ENCODE results near the gene IKZF2. TPM values are rescaled to one million over a fixed set of nuclear protein-coding genes. Genes with fewer than 3 reads are reported as not detected.

The IKZF2 gene
- total and polyA plus RNA-seq, 4 donors, result 0.35 to 4.7 (median 2.5) TPM

DNA sequence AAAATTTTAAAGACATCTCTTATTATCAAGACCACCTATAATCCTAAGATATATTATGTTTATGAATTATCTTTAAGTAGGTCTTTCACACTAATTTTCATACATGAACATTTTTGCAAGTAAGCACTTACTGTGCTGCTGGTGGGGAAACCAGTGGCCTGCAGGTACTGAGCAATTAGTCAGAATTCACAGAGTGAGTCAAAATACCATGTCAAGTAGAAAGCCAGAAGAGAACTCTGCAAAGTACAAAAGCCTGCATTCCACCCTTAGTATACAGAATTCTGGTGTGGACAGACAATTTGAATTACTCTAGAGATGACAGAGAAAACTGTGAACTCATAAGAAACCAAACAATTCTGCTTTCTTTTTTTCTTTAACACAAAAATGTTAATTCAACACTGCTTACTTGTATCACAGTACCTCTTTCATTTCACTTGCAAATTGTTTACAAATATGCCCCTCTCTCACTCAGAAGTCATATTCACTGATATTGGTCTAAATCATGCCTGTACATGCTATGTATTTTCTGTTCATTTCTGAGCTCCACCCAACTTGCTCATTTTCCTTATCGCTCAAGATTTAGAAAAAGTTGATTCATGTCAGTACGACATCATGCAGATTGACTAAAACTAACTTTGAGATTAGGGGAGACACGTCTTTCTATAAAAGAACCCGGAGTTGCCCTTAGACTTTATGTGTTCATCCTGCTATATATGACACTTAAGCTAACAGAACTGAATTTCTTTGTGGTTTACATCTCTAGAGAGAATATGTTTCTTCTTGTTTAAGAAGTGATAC is 182.9 kb downstream of the IKZF2 start:
- DNase-seq (ENCODE audit: low spot score), result no peak
- WGBS, result 88% methylated on average over 4 of the region's 4 CpGs
- no peak overlapping the region for H3K27ac ChIP-seq (ENCODE audit: low read depth in 1 of 2, low read length in 2 of 2)
- no peak overlapping the region for H3K9ac ChIP-seq (ENCODE audit: low read depth in 1 of 2, low read length in 2 of 2)
- no peaks in the 10 kb centered on the region for H3K36me3 ChIP-seq (ENCODE audit: control insufficient read depth in 4 of 4, insufficient read depth in 3 of 4, low read depth in 1 of 4, low read length in 3 of 4)
- no peaks in the 10 kb centered on the region for H3K27me3 ChIP-seq (ENCODE audit: control insufficient read depth in 4 of 4, insufficient read depth in 4 of 4, low read length in 3 of 4)
- TF ChIP-seq JUND (IDR thresholded peaks at IDR 0.05) (no peak), RAD21 (IDR thresholded peaks at IDR 0.05) (no peak), RXRA (IDR thresholded peaks at IDR 0.05) (no peak), FOXA2 (IDR thresholded peaks at IDR 0.05) (no peak), YY1 (IDR thresholded peaks at IDR 0.05) (no peak), TAF1 (conservative IDR thresholded peaks at IDR 0.05) (no peak), SP1 (IDR thresholded peaks at IDR 0.05) (no peak)
- TF ChIP-seq, protein P1, sequence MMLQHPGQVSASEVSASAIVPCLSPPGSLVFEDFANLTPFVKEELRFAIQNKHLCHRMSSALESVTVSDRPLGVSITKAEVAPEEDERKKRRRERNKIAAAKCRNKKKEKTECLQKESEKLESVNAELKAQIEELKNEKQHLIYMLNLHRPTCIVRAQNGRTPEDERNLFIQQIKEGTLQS (IDR thresholded peaks at IDR 0.05), result no peak
- H3K4me1 ChIP-seq (ENCODE audit: control insufficient read depth in 4 of 4, insufficient read depth in 4 of 4, low read length in 3 of 4), result no peaks in the 10 kb centered on the region
- H3K4me3 ChIP-seq (ENCODE audit: low read depth in 1 of 3, low read length in 3 of 3), result no peak overlapping the region
- H3K9me3 ChIP-seq (ENCODE audit: control insufficient read depth in 4 of 4, low read length in 3 of 4), result no peaks in the 10 kb centered on the region

DNA sequence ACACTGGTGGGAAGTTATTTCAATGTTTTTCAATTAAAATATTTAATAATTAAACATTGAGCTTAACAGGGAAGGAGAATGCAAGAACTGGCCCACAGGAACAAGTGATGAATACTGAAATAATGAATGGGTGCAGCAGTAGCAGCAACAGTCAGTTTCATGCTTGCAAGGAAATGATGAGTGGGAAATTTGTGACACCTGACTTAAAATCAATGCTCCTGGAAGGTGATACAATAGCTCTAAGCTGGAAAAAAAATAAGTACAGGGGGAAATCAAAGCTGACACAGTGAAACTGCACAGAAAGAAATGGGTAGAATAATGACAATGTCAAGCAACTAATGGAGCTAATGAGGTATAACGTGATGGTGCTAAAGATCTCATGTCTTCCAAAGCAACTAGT is 184.5 kb downstream of the IKZF2 start:
- Histone ChIP-seq H3K4me3 (ENCODE audit: low read depth in 1 of 3, low read length in 3 of 3) (no peak overlapping the region), H3K4me1 (ENCODE audit: control insufficient read depth in 4 of 4, insufficient read depth in 4 of 4, low read length in 3 of 4) (no peaks in the 10 kb centered on the region), H3K36me3 (ENCODE audit: control insufficient read depth in 4 of 4, insufficient read depth in 3 of 4, low read depth in 1 of 4, low read length in 3 of 4) (no peaks in the 10 kb centered on the region), H3K9me3 (ENCODE audit: control insufficient read depth in 4 of 4, low read length in 3 of 4) (no peaks in the 10 kb centered on the region), H3K27me3 (ENCODE audit: control insufficient read depth in 4 of 4, insufficient read depth in 4 of 4, low read length in 3 of 4) (no peaks in the 10 kb centered on the region), H3K27ac (ENCODE audit: low read depth in 1 of 2, low read length in 2 of 2) (no peak overlapping the region), H3K9ac (ENCODE audit: low read depth in 1 of 2, low read length in 2 of 2) (no peak overlapping the region)
- no peak for TF ChIP-seq RAD21 (IDR thresholded peaks at IDR 0.05)
- TF ChIP-seq, protein P2, sequence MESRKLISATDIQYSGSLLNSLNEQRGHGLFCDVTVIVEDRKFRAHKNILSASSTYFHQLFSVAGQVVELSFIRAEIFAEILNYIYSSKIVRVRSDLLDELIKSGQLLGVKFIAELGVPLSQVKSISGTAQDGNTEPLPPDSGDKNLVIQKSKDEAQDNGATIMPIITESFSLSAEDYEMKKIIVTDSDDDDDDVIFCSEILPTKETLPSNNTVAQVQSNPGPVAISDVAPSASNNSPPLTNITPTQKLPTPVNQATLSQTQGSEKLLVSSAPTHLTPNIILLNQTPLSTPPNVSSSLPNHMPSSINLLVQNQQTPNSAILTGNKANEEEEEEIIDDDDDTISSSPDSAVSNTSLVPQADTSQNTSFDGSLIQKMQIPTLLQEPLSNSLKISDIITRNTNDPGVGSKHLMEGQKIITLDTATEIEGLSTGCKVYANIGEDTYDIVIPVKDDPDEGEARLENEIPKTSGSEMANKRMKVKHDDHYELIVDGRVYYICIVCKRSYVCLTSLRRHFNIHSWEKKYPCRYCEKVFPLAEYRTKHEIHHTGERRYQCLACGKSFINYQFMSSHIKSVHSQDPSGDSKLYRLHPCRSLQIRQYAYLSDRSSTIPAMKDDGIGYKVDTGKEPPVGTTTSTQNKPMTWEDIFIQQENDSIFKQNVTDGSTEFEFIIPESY (IDR thresholded peaks at IDR 0.05), result no peak
- TF ChIP-seq HNF4G (IDR thresholded peaks at IDR 0.05), result no peak
- WGBS, result 80% methylated on average over 1 of the region's 1 CpG
- DNase-seq (ENCODE audit: low spot score), result no peak

DNA sequence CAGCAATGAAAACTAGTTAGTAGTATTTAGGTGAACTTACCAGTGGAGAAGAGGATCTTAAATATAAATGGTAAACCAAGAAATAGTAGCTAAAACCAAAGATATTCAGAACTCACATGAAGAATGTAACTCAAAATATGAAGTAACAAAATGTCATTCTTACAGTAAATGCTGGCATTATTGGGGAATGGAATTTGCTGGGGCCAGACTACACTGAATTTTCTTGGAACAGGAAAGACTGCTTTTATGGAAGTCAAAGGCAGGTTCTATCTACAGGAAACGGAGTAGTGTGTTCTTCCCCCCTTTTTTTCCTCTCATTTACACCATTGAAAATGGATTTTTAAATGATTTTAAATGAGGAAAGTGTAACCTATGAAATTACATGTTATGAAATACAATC is 188.7 kb downstream of the IKZF2 start:
- Histone ChIP-seq H3K4me3 (ENCODE audit: low read depth in 1 of 3, low read length in 3 of 3) (no peak overlapping the region), H3K27me3 (ENCODE audit: control insufficient read depth in 4 of 4, insufficient read depth in 4 of 4, low read length in 3 of 4) (no peaks in the 10 kb centered on the region), H3K9me3 (ENCODE audit: control insufficient read depth in 4 of 4, low read length in 3 of 4) (no peaks in the 10 kb centered on the region), H3K9ac (ENCODE audit: low read depth in 1 of 2, low read length in 2 of 2) (no peak overlapping the region), H3K4me1 (ENCODE audit: control insufficient read depth in 4 of 4, insufficient read depth in 4 of 4, low read length in 3 of 4) (no peaks in the 10 kb centered on the region), H3K27ac (ENCODE audit: low read depth in 1 of 2, low read length in 2 of 2) (no peak overlapping the region), H3K36me3 (ENCODE audit: control insufficient read depth in 4 of 4, insufficient read depth in 3 of 4, low read depth in 1 of 4, low read length in 3 of 4) (no peaks in the 10 kb centered on the region)
- no peak for DNase-seq (ENCODE audit: low spot score)
- TF ChIP-seq, protein P1 (IDR thresholded peaks at IDR 0.05), result no peak
- TF ChIP-seq JUND (IDR thresholded peaks at IDR 0.05) (no peak), RXRA (IDR thresholded peaks at IDR 0.05) (no peak), YY1 (IDR thresholded peaks at IDR 0.05) (no peak), FOXA1 (IDR thresholded peaks at IDR 0.05) (no peak), HNF4G (IDR thresholded peaks at IDR 0.05) (no peak), FOXA2 (IDR thresholded peaks at IDR 0.05) (no peak), NR2F2 (IDR thresholded peaks at IDR 0.05) (no peak)
- TF ChIP-seq, protein P3, sequence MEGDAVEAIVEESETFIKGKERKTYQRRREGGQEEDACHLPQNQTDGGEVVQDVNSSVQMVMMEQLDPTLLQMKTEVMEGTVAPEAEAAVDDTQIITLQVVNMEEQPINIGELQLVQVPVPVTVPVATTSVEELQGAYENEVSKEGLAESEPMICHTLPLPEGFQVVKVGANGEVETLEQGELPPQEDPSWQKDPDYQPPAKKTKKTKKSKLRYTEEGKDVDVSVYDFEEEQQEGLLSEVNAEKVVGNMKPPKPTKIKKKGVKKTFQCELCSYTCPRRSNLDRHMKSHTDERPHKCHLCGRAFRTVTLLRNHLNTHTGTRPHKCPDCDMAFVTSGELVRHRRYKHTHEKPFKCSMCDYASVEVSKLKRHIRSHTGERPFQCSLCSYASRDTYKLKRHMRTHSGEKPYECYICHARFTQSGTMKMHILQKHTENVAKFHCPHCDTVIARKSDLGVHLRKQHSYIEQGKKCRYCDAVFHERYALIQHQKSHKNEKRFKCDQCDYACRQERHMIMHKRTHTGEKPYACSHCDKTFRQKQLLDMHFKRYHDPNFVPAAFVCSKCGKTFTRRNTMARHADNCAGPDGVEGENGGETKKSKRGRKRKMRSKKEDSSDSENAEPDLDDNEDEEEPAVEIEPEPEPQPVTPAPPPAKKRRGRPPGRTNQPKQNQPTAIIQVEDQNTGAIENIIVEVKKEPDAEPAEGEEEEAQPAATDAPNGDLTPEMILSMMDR (IDR thresholded peaks at IDR 0.05; ENCODE audit: low read depth, low read length, missing input control), result no peak
- WGBS, result 63% methylated on average over 1 of the region's 1 CpG
